Skeletal muscle satellite cell (primary cell): ENCODE results near the gene NLGN3.

Experiments
- H3K27me3 ChIP-seq: 2 replicates; pipeline ENCODE4 v1.7.0; 2013; ENCODE audit warnings: low read length; ENCODE audit not compliant: control insufficient read depth, insufficient read depth
- H3K36me3 ChIP-seq: 2 replicates; pipeline ENCODE4 v1.7.0; 2013; ENCODE audit warnings: mild to moderate bottlenecking, control low read depth, low read length; ENCODE audit not compliant: insufficient read depth
- H3K4me1 ChIP-seq: 2 replicates; pipeline ENCODE4 v1.7.0; 2013; ENCODE audit warnings: low read length; ENCODE audit not compliant: control insufficient read depth, insufficient read depth
- H3K4me2 ChIP-seq: 2 replicates; pipeline ENCODE4 v1.7.0; 2013; ENCODE audit warnings: mild to moderate bottlenecking, low read length
- H3K4me3 ChIP-seq: 2 replicates; pipeline ENCODE4 v1.7.0; 2013; ENCODE audit warnings: low read length
- H3K9ac ChIP-seq: 2 replicates; pipeline ENCODE4 v1.7.0; 2013; ENCODE audit warnings: mild to moderate bottlenecking, low read depth, low read length, moderate library complexity
- H3K9me3 ChIP-seq: replicated peaks from 2 replicates; pipeline ENCODE4 v1.7.0; 2013; ENCODE audit warnings: mild to moderate bottlenecking, control low read depth, low read length

Gene NLGN3

DNA sequence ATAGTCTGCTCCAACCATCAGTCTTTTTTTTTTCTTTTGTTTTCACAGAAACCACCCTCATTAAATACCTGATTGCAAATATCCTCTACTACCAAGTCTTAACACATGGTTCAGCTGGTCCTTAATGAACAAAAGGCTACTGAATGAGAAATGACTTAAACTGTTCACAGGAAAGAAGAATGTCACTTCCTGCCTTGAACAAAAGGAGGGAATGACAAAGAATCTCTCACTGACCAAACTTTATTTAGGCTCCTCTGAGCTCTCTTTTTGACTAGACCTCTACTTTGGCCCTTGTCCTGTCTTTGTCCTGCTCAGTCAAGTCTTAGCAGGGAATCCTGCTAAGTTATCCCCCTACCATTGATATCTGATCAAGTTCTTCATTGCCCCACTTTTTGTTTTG lies 46.6 kb downstream of the NLGN3 start:
- H3K4me1 ChIP-seq: no peaks in the 10 kb centered on the region
- no peak overlapping the region for H3K4me2 ChIP-seq
- no peaks in the 10 kb centered on the region for H3K36me3 ChIP-seq
- no peaks in the 10 kb centered on the region for H3K9me3 ChIP-seq
- no peaks in the 10 kb centered on the region for H3K27me3 ChIP-seq
- no peak overlapping the region for H3K4me3 ChIP-seq
- H3K9ac ChIP-seq: no peak overlapping the region

DNA sequence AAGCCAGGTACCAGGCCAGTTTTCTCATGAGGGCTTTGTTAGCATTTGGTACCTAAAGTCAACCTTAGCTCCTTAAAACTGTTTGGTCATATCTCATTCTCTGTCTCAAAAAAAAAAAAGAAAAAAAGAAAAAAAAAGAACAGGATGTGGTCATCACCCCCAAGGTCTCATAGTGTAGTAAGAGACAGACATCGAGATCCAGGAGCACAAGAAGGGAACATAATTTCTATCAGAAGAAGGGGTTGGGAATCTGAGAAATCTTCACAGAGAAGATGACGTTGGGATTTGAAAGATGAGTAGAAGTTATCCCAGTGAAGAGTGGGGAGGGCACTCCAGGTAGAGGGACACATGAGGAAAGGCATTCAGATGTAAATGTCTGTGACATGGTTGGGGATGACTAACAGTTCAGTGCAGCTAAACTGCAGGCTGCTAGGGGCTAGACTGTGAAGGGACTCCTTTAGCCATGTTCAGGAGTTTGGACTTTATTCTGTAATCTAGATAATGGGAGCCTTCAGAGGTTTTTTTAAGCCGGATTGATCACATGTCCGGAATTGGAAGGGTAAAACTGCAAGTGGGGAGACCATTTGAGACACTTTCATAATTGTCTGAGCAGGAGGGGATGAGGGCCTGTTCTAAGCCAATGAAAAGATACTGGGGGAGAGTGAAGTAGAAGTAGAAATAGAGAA lies 51.5 kb downstream of the NLGN3 start:
- H3K36me3 ChIP-seq: no peaks in the 10 kb centered on the region
- no peak overlapping the region for H3K9ac ChIP-seq
- H3K4me2 ChIP-seq: no peak overlapping the region
- H3K9me3 ChIP-seq: no peaks in the 10 kb centered on the region
- H3K4me3 ChIP-seq: no peak overlapping the region
- no peaks in the 10 kb centered on the region for H3K27me3 ChIP-seq
- H3K4me1 ChIP-seq: no peaks in the 10 kb centered on the region

GRCh38 chrX:71198066-71198465 lies 53.4 kb downstream of the NLGN3 start:
- Histone ChIP-seq H3K9ac (no peak overlapping the region), H3K4me2 (no peak overlapping the region), H3K27me3 (no peaks in the 10 kb centered on the region), H3K9me3 (no peaks in the 10 kb centered on the region), H3K36me3 (no peaks in the 10 kb centered on the region), H3K4me3 (no peak overlapping the region), H3K4me1 (no peaks in the 10 kb centered on the region)

GRCh38 chrX:71199252-71200008 lies 54.8 kb downstream of the NLGN3 start:
- Histone ChIP-seq H3K36me3 (no peaks in the 10 kb centered on the region), H3K4me1 (no peaks in the 10 kb centered on the region), H3K4me3 (no peak overlapping the region), H3K9me3 (no peaks in the 10 kb centered on the region), H3K4me2 (no peak overlapping the region), H3K9ac (no peak overlapping the region), H3K27me3 (no peaks in the 10 kb centered on the region)

- no peaks in the 10 kb centered on the region for H3K4me1 ChIP-seq
- no peak overlapping the region for H3K9ac ChIP-seq
- no peak overlapping the region for H3K4me2 ChIP-seq
- H3K27me3 ChIP-seq: peaks cover 20% of the 10 kb centered on the region
- no peak overlapping the region for H3K4me3 ChIP-seq
- no peaks in the 10 kb centered on the region for H3K9me3 ChIP-seq
- H3K36me3 ChIP-seq: no peaks in the 10 kb centered on the region
Observed at GRCh38 chrX:71210816-71211215, 66.2 kb downstream of the NLGN3 start.

DNA sequence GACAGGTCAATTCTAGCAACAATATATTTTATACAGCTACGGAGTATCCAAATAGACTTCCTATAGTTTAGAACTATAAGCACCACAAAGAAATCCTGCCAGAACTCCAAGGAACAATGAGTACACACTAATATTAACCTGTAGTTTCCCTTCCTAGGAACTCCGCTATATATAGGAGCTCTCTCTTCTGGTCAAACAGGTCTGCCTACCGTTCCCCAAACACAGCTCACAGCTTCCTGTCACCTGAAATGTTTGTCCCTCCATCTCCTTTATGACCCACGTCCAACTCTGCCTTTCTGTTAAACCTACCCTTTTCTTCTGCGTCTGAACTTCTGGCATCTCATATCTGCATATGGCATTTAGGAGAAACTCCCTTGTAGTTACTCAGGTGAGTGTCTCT lies 67.9 kb downstream of the NLGN3 start:
- no peaks in the 10 kb centered on the region for H3K9me3 ChIP-seq
- H3K36me3 ChIP-seq: no peaks in the 10 kb centered on the region
- peaks cover 20% of the 10 kb centered on the region for H3K27me3 ChIP-seq
- no peaks in the 10 kb centered on the region for H3K4me1 ChIP-seq
- no peak overlapping the region for H3K9ac ChIP-seq
- H3K4me2 ChIP-seq: no peak overlapping the region
- H3K4me3 ChIP-seq: no peak overlapping the region

DNA sequence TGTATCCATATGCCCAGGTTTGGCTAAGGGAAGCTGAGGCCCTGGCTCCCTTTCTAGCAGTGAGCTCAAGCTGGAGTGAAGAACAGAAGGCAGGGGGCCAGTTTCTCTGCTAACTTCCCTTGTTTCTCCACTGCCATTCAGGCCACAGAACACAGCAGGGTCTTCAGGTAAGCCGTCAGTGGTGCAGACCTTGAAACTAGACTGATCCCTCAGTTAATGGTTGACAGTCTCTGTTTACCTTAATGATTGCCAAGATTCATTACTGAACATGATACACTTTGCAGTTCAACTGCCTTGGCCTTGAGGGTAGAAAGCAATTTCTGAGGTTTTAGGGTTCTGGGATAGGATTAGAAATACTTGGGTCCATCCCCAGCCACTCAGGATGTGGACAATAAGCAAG lies 69.5 kb downstream of the NLGN3 start:
- H3K9me3 ChIP-seq: no peaks in the 10 kb centered on the region
- H3K4me3 ChIP-seq: no peak overlapping the region
- H3K4me2 ChIP-seq: no peak overlapping the region
- no peak overlapping the region for H3K9ac ChIP-seq
- H3K4me1 ChIP-seq: no peaks in the 10 kb centered on the region
- peaks cover 20% of the 10 kb centered on the region for H3K27me3 ChIP-seq
- no peaks in the 10 kb centered on the region for H3K36me3 ChIP-seq

DNA sequence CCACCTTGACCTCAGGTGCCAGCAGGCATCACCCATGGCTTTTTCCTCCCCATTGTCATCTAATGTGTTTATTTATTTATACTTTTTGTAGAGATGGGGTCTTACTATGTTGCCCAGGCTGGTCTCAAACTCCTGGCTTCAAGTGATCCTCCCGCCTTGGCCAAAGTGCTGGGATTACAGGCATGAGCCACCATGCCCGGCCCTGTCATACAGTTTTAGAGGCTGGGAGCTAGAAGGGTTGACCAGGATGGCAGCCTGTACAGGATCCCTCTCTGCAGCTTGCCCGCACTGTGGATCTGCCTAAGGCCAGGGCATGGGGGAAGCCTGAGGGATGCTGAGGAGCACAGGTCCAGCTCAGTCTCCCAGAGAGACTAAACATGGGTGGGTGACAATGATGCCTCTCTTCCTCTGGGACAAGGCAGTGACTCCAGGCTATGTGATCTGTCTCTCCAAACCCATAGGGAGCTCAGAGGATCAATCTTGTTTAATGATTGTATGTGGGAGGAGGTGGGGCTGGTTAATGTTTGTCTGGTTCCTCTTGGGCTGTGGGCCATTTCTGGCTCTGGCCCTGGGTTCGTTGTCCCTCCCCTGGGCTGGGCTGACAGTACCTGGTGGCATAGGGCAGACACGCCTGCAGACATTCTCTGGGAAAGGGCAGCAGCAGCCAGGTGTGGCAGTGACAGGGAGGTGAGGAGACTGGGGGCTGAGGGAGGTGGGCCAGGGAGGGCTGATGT lies 70.1 kb downstream of the NLGN3 start:
- Histone ChIP-seq H3K9ac (no peak overlapping the region), H3K9me3 (no peaks in the 10 kb centered on the region), H3K27me3 (peaks cover 20% of the 10 kb centered on the region), H3K4me1 (no peaks in the 10 kb centered on the region), H3K36me3 (no peaks in the 10 kb centered on the region), H3K4me2 (no peak overlapping the region), H3K4me3 (no peak overlapping the region)

- H3K4me3 ChIP-seq: no peak overlapping the region
- no peak overlapping the region for H3K4me2 ChIP-seq
- no peak overlapping the region for H3K9ac ChIP-seq
- no peaks in the 10 kb centered on the region for H3K9me3 ChIP-seq
- no peaks in the 10 kb centered on the region for H3K36me3 ChIP-seq
- H3K27me3 ChIP-seq: peaks cover 20% of the 10 kb centered on the region
- H3K4me1 ChIP-seq: no peaks in the 10 kb centered on the region
Observed at GRCh38 chrX:71215338-71215912, 70.8 kb downstream of the NLGN3 start.

DNA sequence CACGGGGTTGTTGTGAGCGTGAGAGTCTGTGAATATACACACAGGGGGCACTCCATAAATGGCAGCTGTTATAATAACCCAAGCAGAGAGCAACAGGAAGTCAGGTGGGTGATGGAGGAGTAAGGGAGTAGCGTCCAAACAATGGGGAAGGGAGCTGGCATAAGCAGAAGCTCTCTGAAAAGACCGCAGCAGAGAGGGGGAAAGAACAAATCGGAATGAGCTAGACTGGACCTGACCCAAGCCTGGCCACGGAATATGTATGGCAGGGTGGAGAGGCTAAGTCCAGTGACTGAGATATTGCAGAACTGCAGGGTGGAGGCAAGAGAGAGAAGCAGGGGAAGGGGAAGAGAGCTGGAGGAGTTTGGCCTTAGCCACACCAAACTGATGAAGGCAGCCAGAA lies 71.8 kb downstream of the NLGN3 start:
- Histone ChIP-seq H3K27me3 (peaks cover 20% of the 10 kb centered on the region), H3K4me2 (no peak overlapping the region), H3K9ac (no peak overlapping the region), H3K36me3 (no peaks in the 10 kb centered on the region), H3K4me1 (no peaks in the 10 kb centered on the region), H3K4me3 (no peak overlapping the region), H3K9me3 (no peaks in the 10 kb centered on the region)

DNA sequence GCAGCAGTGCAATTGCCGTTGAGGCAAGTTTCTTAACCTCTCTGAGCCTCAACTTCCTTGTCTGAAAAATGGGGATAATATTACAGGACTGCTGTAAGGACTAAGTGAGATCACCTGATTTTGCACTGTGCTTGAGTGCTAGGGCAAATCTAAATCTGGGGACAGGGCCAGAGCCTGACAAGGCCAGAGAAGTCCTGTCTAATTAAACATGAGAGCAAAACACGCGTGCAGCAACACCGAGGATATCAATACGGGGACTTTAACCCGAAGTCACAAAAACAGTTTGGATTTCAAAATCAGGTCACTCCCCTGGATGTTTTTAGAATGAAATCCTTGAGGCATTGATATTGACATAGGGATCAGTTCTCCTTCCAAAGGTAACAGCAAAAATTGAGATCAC lies 72.7 kb downstream of the NLGN3 start:
- Histone ChIP-seq H3K36me3 (no peaks in the 10 kb centered on the region), H3K9me3 (no peaks in the 10 kb centered on the region), H3K4me1 (no peaks in the 10 kb centered on the region), H3K9ac (no peak overlapping the region), H3K27me3 (peaks cover 19% of the 10 kb centered on the region), H3K4me3 (no peak overlapping the region), H3K4me2 (no peak overlapping the region)
